Panc1 (cell line): ENCODE data around the gene TRERF1.

Experiments
- CTCF ChIP-seq: fragments of 450-650 bp; IDR thresholded peaks from 2 replicates; pipeline ENCODE4 v1.5.1; 2017; ENCODE audit warnings: mild to moderate bottlenecking
- POLR2AphosphoS5 ChIP-seq: IDR thresholded peaks from 2 replicates; pipeline ENCODE4 v1.6.1; 2012; ENCODE audit warnings: mild to moderate bottlenecking, low read depth, low read length, moderate library complexity
- REST ChIP-seq, 2 experiments: IDR thresholded peaks; 2 replicates each; pipeline ENCODE4 v1.6.1; 2011 to 2012; ENCODE audit warnings: low read depth in 2 of 2, control low read depth in 1 of 2, low read length in 1 of 2, mild to moderate bottlenecking in 1 of 2, moderate library complexity in 1 of 2; ENCODE audit not compliant: insufficient read depth in 1 of 2

GRCh38 chr6:42236030-42236429 is 215.7 kb downstream of the TRERF1 start:
- no peak for TF ChIP-seq REST (IDR thresholded peaks at IDR 0.05; ENCODE audit: insufficient read depth in 1 of 2, low read depth in 2 of 2, low read length in 1 of 2)
- TF ChIP-seq CTCF, result no peak
- TF ChIP-seq POLR2AphosphoS5, result no peak
